T-cell (primary cell): ENCODE results near the gene BANK1. TPM values are rescaled to one million over a fixed set of nuclear protein-coding genes. Genes with fewer than 3 reads are reported as not detected.
"Not testable (repeated sequence)": the region's sequence is repeated elsewhere in the genome, so short reads cannot be mapped to it uniquely, and the experiment has no call there.

Experiments used
- ATAC-seq, 4 experiments: fragments of 200-7000 bp in 3 of 4; fragments of 150-1000 bp in 1 of 4; cut with Tn5 transposase; replicated peaks in 1 of 4; 1 replicate in 3 of 4; 2 replicates in 1 of 4; pipeline ENCODE4 v1.10.0; 2021; ENCODE audit warnings: moderate library complexity in 3 of 4, mild to moderate bottlenecking in 2 of 4, moderate number of reproducible peaks in 1 of 4
- CTCF ChIA-PET, 2 donors: fragments of 300-600 bp; sonication (Branson Sonifier 250); formaldehyde crosslinking; loops; one replicate each; lab custom pipeline; 2022; ENCODE audit warnings: antibody characterized with exemption in 2 of 2; lab: Charles Lee
- POLR2A ChIA-PET, 2 donors: fragments of 300-600 bp; sonication (Branson Sonifier 250); formaldehyde crosslinking; loops; one replicate each; lab custom pipeline; 2022; ENCODE audit warnings: antibody characterized with exemption in 2 of 2; lab: Charles Lee
- DNase-seq, 35 experiments: peaks; one replicate each; pipeline versions ENCODE4 v3.0.0 to v3.0.0-alpha.2; 2013 to 2023
- H3K27ac ChIP-seq: one replicate; pipeline ENCODE4 v1.5.1; 2013; ENCODE audit warnings: low read length
- H3K27me3 ChIP-seq, 2 experiments: replicated peaks in 1 of 2; 1 replicate in 1 of 2; 2 replicates in 1 of 2; pipeline versions ENCODE4 v1.6.1 to v1.7.0; 2013; ENCODE audit warnings: low read length in 1 of 2, mixed read lengths in 1 of 2; ENCODE audit not compliant: control insufficient read depth in 2 of 2, insufficient read depth in 2 of 2; ENCODE audit errors: extremely low read depth in 1 of 2
- H3K36me3 ChIP-seq, 2 donors: 1 replicate in 1 of 2; 2 replicates in 1 of 2; pipeline versions ENCODE4 v1.6.1 to v1.7.0; 2013; ENCODE audit warnings: low read length in 1 of 2; ENCODE audit not compliant: control insufficient read depth in 2 of 2, insufficient read depth in 1 of 2; ENCODE audit errors: extremely low read depth in 1 of 2
- H3K4me1 ChIP-seq, 2 experiments: 1 replicate in 1 of 2; 2 replicates in 1 of 2; pipeline versions ENCODE4 v1.6.1 to v1.7.0; 2013; ENCODE audit warnings: low read length in 2 of 2, mixed read lengths in 1 of 2; ENCODE audit not compliant: insufficient read depth in 2 of 2, control insufficient read depth in 1 of 2; ENCODE audit errors: extremely low read depth in 1 of 2
- H3K4me3 ChIP-seq, 2 donors: 1 replicate in 1 of 2; 2 replicates in 1 of 2; pipeline versions ENCODE4 v1.5.1 to v1.7.0; 2013; ENCODE audit warnings: mild to moderate bottlenecking in 2 of 2, low read length in 1 of 2, moderate library complexity in 1 of 2; ENCODE audit not compliant: control insufficient read depth in 1 of 2; ENCODE audit errors: extremely low read depth in 1 of 2
- H3K9me3 ChIP-seq: 2 replicates; pipeline ENCODE4 v1.7.0; 2013
- H3K27ac Mint-ChIP-seq, 2 donors: one replicate each; pipeline ENCODE4 v1.8.0; 2020 to 2021; ENCODE audit warnings: mild to moderate bottlenecking in 2 of 2, mixed read lengths in 2 of 2
- H3K27me3 Mint-ChIP-seq, 2 donors: one replicate each; pipeline ENCODE4 v1.8.0; 2021 to 2022; ENCODE audit warnings: mixed read lengths in 2 of 2
- H3K36me3 Mint-ChIP-seq: one replicate; pipeline ENCODE4 v1.8.0; 2021; ENCODE audit warnings: mixed read lengths
- H3K4me1 Mint-ChIP-seq, 3 donors: one replicate each; pipeline ENCODE4 v1.8.0; 2020 to 2022; ENCODE audit warnings: mixed read lengths in 3 of 3, mild to moderate bottlenecking in 1 of 3
- H3K4me3 Mint-ChIP-seq, 3 donors: one replicate each; pipeline ENCODE4 v1.8.0; 2020 to 2022; ENCODE audit warnings: mild to moderate bottlenecking in 3 of 3, mixed read lengths in 3 of 3, moderate library complexity in 3 of 3
- H3K9me3 Mint-ChIP-seq, 3 donors: one replicate each; pipeline ENCODE4 v1.8.0; 2020 to 2022; ENCODE audit warnings: mixed read lengths in 3 of 3
- WGBS: methylation state at CpG from one replicate; pipeline ENCODE4 v1.1.5; 2013; ENCODE audit warnings: missing lambda C conversion rate; ENCODE audit not compliant: insufficient coverage; 5-methylcytosine and 5-hydroxymethylcytosine counted together
- total RNA-seq, 35 experiments: library from RNA in 6 of 35; stranded (reverse) in 6 of 35; fragments of 120-200 nt in 1 of 35; gene quantifications; one replicate each; pipeline versions ENCODE4 v1.2.1 to v1.2.4 and lab custom pipeline; 2013 to 2026

BANK1 gene
- total RNA-seq, 5 donors from 2014 or later (not counting 1 experiment from before 2014, with no cell fraction given) = 2.5 to 10.9 (median 3.5) TPM

DNA sequence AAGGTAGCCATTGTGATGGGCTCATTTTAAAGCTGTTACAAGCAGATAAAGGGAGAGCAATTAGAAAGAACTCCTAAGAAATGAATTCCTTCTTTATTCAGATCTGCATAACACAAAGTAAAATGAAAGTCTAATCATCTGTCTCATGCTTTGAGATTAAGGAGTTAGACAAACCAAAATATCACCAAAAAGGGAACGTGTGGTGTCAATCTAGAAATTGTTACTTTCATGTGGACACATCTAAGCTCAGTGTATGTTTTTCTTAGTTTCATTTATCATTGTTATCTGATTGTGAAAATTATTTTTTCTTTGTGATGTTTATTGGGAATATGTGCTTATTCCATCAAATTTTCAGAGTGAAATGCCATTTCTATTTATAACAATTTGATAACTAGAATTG lies 80.3 kb downstream of the BANK1 start:
- peaks cover 5 to 16% of the 10 kb centered on the region in 2 donors for H3K27me3 Mint-ChIP-seq
- H3K36me3 Mint-ChIP-seq = no peaks in the 10 kb centered on the region
- no CpG with 5 or more reads among the region's 1 CpG for WGBS
- DNase-seq = no peak
- ATAC-seq = no peak
- H3K4me1 Mint-ChIP-seq = no peaks in the 10 kb centered on the region
- no peak overlapping the region for H3K27ac ChIP-seq
- no peaks in the 10 kb centered on the region for H3K4me1 ChIP-seq
- H3K9me3 ChIP-seq = no peaks in the 10 kb centered on the region
- no peak overlapping the region for H3K4me3 ChIP-seq
- CTCF ChIA-PET = no interaction called here
- H3K36me3 ChIP-seq = no peaks in the 10 kb centered on the region
- no peak overlapping the region for H3K27ac Mint-ChIP-seq
- no peaks in the 10 kb centered on the region for H3K9me3 Mint-ChIP-seq
- POLR2A ChIA-PET = no interaction called here
- H3K27me3 ChIP-seq = peaks cover 0 to 3% of the 10 kb centered on the region in 2 experiments
- H3K4me3 Mint-ChIP-seq = no peak overlapping the region

DNA sequence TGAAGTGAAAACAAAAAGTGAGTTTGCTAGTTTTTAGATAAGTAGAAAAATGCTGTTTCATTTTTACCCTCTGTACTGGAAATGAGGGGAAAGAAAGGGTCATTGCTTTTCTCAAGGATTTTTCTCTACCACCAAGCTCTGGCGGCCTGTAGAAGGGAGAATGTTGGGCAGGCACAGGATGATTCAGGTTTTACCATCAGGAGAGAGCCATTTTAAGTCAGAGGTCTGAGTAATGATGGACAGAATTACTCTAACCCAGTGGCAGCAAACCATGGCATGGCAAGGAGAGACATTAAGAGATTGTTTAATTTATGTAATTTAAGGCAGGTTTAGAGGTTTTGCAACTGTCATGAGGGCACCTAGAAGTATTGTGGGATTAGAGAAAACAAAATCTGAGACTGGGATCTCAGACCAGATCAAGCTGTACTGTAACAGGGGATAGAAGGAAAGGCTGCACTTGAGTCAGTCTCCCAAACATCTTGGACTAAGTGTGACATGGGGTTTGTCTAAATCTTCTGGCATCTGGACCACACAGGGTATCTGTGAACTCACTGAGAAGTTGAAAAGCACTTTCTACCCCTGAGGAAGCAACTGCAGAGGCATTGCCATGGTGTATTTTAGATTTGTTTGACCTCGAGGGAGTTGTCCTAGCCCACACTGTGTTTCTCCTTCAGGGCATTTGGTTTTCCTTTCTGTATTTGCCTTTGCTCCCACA lies 81.6 kb downstream of the BANK1 start:
- ATAC-seq (no peak), DNase-seq (no peak)
- Mint-ChIP-seq H3K9me3 (no peaks in the 10 kb centered on the region), H3K27me3 (peaks cover 12 to 22% of the 10 kb centered on the region in 2 donors), H3K4me3 (no peak overlapping the region), H3K36me3 (no peaks in the 10 kb centered on the region), H3K27ac (no peak overlapping the region), H3K4me1 (no peaks in the 10 kb centered on the region)
- Histone ChIP-seq H3K4me3 (no peak overlapping the region), H3K27me3 (peaks cover 0 to 4% of the 10 kb centered on the region in 2 experiments), H3K4me1 (no peaks in the 10 kb centered on the region), H3K9me3 (no peaks in the 10 kb centered on the region), H3K36me3 (no peaks in the 10 kb centered on the region), H3K27ac (no peak overlapping the region)
- POLR2A ChIA-PET = no interaction called here
- WGBS = no CpG with 5 or more reads among the region's 2 CpGs
- CTCF ChIA-PET = no interaction called here

- H3K36me3 ChIP-seq = no peaks in the 10 kb centered on the region
- H3K4me3 ChIP-seq = no peak overlapping the region
- Mint-ChIP-seq H3K27me3 (no peaks in the 10 kb centered on the region), H3K36me3 (no peaks in the 10 kb centered on the region), H3K27ac (no peak overlapping the region), H3K9me3 (peaks cover 0 to 6% (median 0%) of the 10 kb centered on the region in 3 donors), H3K4me1 (no peaks in the 10 kb centered on the region), H3K4me3 (no peak overlapping the region)
- CTCF ChIA-PET = no interaction called here
- no peak overlapping the region for H3K27ac ChIP-seq
- ATAC-seq (no peak), DNase-seq (no peak)
- no peaks in the 10 kb centered on the region for H3K4me1 ChIP-seq
- POLR2A ChIA-PET = no interaction called here
- 100% methylated on average over 1 of the region's 2 CpGs for WGBS
- H3K27me3 ChIP-seq = no peaks in the 10 kb centered on the region
- H3K9me3 ChIP-seq = no peaks in the 10 kb centered on the region
Observed at GRCh38 chr4:101885574-101885973, 95.0 kb downstream of the BANK1 start.

DNA sequence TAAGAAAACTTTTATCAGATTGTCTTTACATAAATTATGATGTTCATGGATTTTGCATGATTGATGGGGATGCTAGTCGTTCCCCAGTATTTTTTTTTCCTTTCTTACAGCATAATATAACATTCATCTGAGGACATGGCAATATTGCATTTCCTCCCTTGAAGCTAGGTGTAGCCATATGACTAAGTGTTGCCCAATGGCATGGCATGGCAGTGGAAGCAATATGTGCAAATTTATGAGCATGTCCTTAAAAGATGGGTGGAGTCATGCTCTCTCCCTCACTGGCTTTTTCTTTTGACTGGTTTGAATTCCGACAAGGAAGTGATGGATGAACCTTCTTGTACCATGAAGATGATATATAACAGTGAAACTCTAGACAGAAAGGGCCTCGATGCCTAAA lies 96.3 kb downstream of the BANK1 start:
- Mint-ChIP-seq H3K36me3 (no peaks in the 10 kb centered on the region), H3K4me3 (no peak overlapping the region), H3K27me3 (no peaks in the 10 kb centered on the region), H3K4me1 (no peaks in the 10 kb centered on the region), H3K27ac (no peak overlapping the region), H3K9me3 (peaks cover 2 to 11% (median 5%) of the 10 kb centered on the region in 3 donors)
- ChIA-PET CTCF (no interaction called here), POLR2A (no interaction called here)
- Histone ChIP-seq H3K27ac (no peak overlapping the region), H3K36me3 (no peaks in the 10 kb centered on the region), H3K4me1 (no peaks in the 10 kb centered on the region), H3K9me3 (no peaks in the 10 kb centered on the region), H3K27me3 (no peaks in the 10 kb centered on the region), H3K4me3 (no peak overlapping the region)
- no peak for DNase-seq
- ATAC-seq = no peak
- no CpG with 5 or more reads among the region's 3 CpGs for WGBS

GRCh38 chr4:101888472-101888871 lies 97.9 kb downstream of the BANK1 start:
- Mint-ChIP-seq H3K9me3 (peaks cover 2 to 12% (median 5%) of the 10 kb centered on the region in 3 donors), H3K4me3 (no peak overlapping the region), H3K36me3 (no peaks in the 10 kb centered on the region), H3K27ac (no peak overlapping the region), H3K4me1 (no peaks in the 10 kb centered on the region), H3K27me3 (no peaks in the 10 kb centered on the region)
- ATAC-seq = no peak
- Histone ChIP-seq H3K4me3 (no peak overlapping the region), H3K9me3 (no peaks in the 10 kb centered on the region), H3K36me3 (no peaks in the 10 kb centered on the region), H3K27ac (no peak overlapping the region), H3K4me1 (no peaks in the 10 kb centered on the region), H3K27me3 (no peaks in the 10 kb centered on the region)
- CTCF ChIA-PET = no interaction called here
- no CpG with 5 or more reads among the region's 4 CpGs for WGBS
- DNase-seq = no peak
- POLR2A ChIA-PET = no interaction called here

- DNase-seq, H3K27ac Mint-ChIP-seq, H3K9me3 Mint-ChIP-seq, H3K9me3 ChIP-seq, ATAC-seq, H3K4me1 Mint-ChIP-seq, H3K27ac ChIP-seq, H3K4me3 Mint-ChIP-seq, H3K4me3 ChIP-seq, H3K27me3 ChIP-seq, H3K27me3 Mint-ChIP-seq, POLR2A ChIA-PET, H3K4me1 ChIP-seq, CTCF ChIA-PET, H3K36me3 Mint-ChIP-seq, H3K36me3 ChIP-seq: not testable (repeated sequence)
- 100% methylated on average over 1 of the region's 5 CpGs for WGBS
Observed at GRCh38 chr4:101905527-101905926, 115.0 kb downstream of the BANK1 start.
